Ovary (tissue), 3 donors: ENCODE data around the gene PPIF.

ENCODE experiments used
- CTCF ChIP-seq, 3 donors: fragments of 450-650 bp in 2 of 3; fragments of 200-600 bp in 1 of 3; IDR thresholded peaks; one replicate each; pipeline versions ENCODE4 v1.5.1 to v1.8.0; 2016 to 2022; ENCODE audit warnings: antibody characterized with exemption in 3 of 3, mild to moderate bottlenecking in 1 of 3
- POLR2A ChIP-seq: fragments of 450-650 bp; IDR thresholded peaks from one replicate; pipeline ENCODE4 v1.6.1; 2017; ENCODE audit warnings: antibody characterized with exemption, mild to moderate bottlenecking, moderate library complexity
- donor health status: DM: no; HTN: no; CAD: no.

- TF ChIP-seq CTCF (IDR thresholded peaks at IDR 0.05) (no peak), POLR2A (no peak)
These were observed 40.9 kb downstream of the PPIF start for GRCh38 chr10:79387974-79388850.
